Measurements from ENCODE around the gene KRI1. TPM values are rescaled to one million over a fixed set of nuclear protein-coding genes. Genes with fewer than 3 reads are reported as not detected.
A peak's percentile ranks its signal among the peaks of the same experiment; 100 is the strongest.

Gene KRI1
- total RNA-seq, 1 donor = 5.4 TPM

- no peak overlapping the region for H2AFZ ChIP-seq (ENCODE audit: low read length)
- H3K36me3 ChIP-seq (ENCODE audit: insufficient read depth, low read length) = no peaks in the 10 kb centered on the region
- no peak overlapping the region for H3K27ac ChIP-seq (ENCODE audit: low read depth, low read length)
- H3K9me3 ChIP-seq (ENCODE audit: low read depth, low read length) = no peaks in the 10 kb centered on the region
- H3K79me2 ChIP-seq (ENCODE audit: insufficient read depth, low read length) = no peaks in the 10 kb centered on the region
- peaks cover 17% of the 10 kb centered on the region for H3K27me3 ChIP-seq (ENCODE audit: insufficient read depth, low read length)
- no peaks in the 10 kb centered on the region for H4K20me1 ChIP-seq (ENCODE audit: insufficient read depth, low read length)
- no peak overlapping the region for H3K4me3 ChIP-seq (ENCODE audit: insufficient read depth, low read length)
- H3K4me1 ChIP-seq (ENCODE audit: insufficient read depth, low read length) = peaks cover 17% of the 10 kb centered on the region
- peak; percentile 6 for DNase-seq (ENCODE audit: insufficient read length, low spot score, missing footprints)
- H3K4me2 ChIP-seq (ENCODE audit: insufficient read depth, low read length) = no peak overlapping the region
- no peak for TF ChIP-seq CTCF (IDR thresholded peaks at IDR 0.05; ENCODE audit: extremely low read depth, low read depth, low read length)
Measured at GRCh38 chr19:10521461-10522171, 44.2 kb downstream of the KRI1 start.

- Histone ChIP-seq H3K4me3 (ENCODE audit: insufficient read depth, low read length) (no peak overlapping the region), H3K27ac (ENCODE audit: low read depth, low read length) (no peak overlapping the region), H3K36me3 (ENCODE audit: insufficient read depth, low read length) (no peaks in the 10 kb centered on the region), H4K20me1 (ENCODE audit: insufficient read depth, low read length) (no peaks in the 10 kb centered on the region), H3K4me1 (ENCODE audit: insufficient read depth, low read length) (peaks cover 18% of the 10 kb centered on the region), H3K9me3 (ENCODE audit: low read depth, low read length) (no peaks in the 10 kb centered on the region), H3K27me3 (ENCODE audit: insufficient read depth, low read length) (peaks cover 17% of the 10 kb centered on the region), H3K4me2 (ENCODE audit: insufficient read depth, low read length) (no peak overlapping the region), H3K79me2 (ENCODE audit: insufficient read depth, low read length) (no peaks in the 10 kb centered on the region), H2AFZ (ENCODE audit: low read length) (no peak overlapping the region)
- peak; percentile 81 for DNase-seq (ENCODE audit: insufficient read length, low spot score, missing footprints)
- TF ChIP-seq CTCF (IDR thresholded peaks at IDR 0.05; ENCODE audit: extremely low read depth, low read depth, low read length) = no peak
Measured at GRCh38 chr19:10520652-10521318, 45.0 kb downstream of the KRI1 start.

GRCh38 chr19:10519421-10519820 is 46.4 kb downstream of the KRI1 start:
- no peak for TF ChIP-seq CTCF (IDR thresholded peaks at IDR 0.05; ENCODE audit: extremely low read depth, low read depth, low read length)
- Histone ChIP-seq H3K27ac (ENCODE audit: low read depth, low read length) (no peak overlapping the region), H3K79me2 (ENCODE audit: insufficient read depth, low read length) (no peaks in the 10 kb centered on the region), H3K27me3 (ENCODE audit: insufficient read depth, low read length) (peaks cover 24% of the 10 kb centered on the region), H3K4me2 (ENCODE audit: insufficient read depth, low read length) (no peak overlapping the region), H3K4me1 (ENCODE audit: insufficient read depth, low read length) (peaks cover 18% of the 10 kb centered on the region), H4K20me1 (ENCODE audit: insufficient read depth, low read length) (no peaks in the 10 kb centered on the region), H3K4me3 (ENCODE audit: insufficient read depth, low read length) (no peak overlapping the region), H3K9me3 (ENCODE audit: low read depth, low read length) (no peaks in the 10 kb centered on the region), H2AFZ (ENCODE audit: low read length) (no peak overlapping the region), H3K36me3 (ENCODE audit: insufficient read depth, low read length) (no peaks in the 10 kb centered on the region)
- no peak for DNase-seq (ENCODE audit: insufficient read length, low spot score, missing footprints)

Measured in osteoblast (primary cell).